BE2C (cell line): ENCODE results near the gene DNAJC13.

Experiments
- DNase-seq: peaks from one replicate; pipeline ENCODE4 v3.0.0-alpha.2; 2020
- H3K27me3 ChIP-seq: fragments of 250-450 bp; sonication (Bioruptor Pico); 2 replicates; pipeline ENCODE4 v1.5.1; 2020; ENCODE audit warnings: mild to moderate bottlenecking
- H3K36me3 ChIP-seq: fragments of 250-450 bp; sonication (Bioruptor Pico); 2 replicates; pipeline ENCODE4 v1.5.1; 2020; ENCODE audit warnings: mild to moderate bottlenecking
- H3K4me1 ChIP-seq: fragments of 250-450 bp; sonication (Bioruptor Pico); 2 replicates; pipeline ENCODE4 v1.5.1; 2020
- H3K4me3 ChIP-seq: 2 replicates; pipeline ENCODE4 v1.5.1; 2011; ENCODE audit warnings: low read depth, low read length
- H3K9me3 ChIP-seq: fragments of 250-450 bp; sonication (Bioruptor Pico); 2 replicates; pipeline ENCODE4 v1.5.1; 2020
- CTCF ChIP-seq: IDR thresholded peaks from 2 replicates; pipeline ENCODE4 v1.5.1; 2012; ENCODE audit warnings: mild to moderate bottlenecking, low read depth, low read length

Gene DNAJC13

GRCh38 chr3:132445817-132446216 lies 28.5 kb downstream of the DNAJC13 start:
- peaks cover 10% of the 10 kb centered on the region for H3K36me3 ChIP-seq
- H3K4me1 ChIP-seq: no peaks in the 10 kb centered on the region
- TF ChIP-seq CTCF: no peak
- no peak overlapping the region for H3K4me3 ChIP-seq
- H3K9me3 ChIP-seq: no peaks in the 10 kb centered on the region
- no peaks in the 10 kb centered on the region for H3K27me3 ChIP-seq
- DNase-seq: no peak

GRCh38 chr3:132448216-132448961 lies 31.1 kb downstream of the DNAJC13 start:
- Histone ChIP-seq H3K36me3 (peaks cover 19% of the 10 kb centered on the region), H3K4me1 (no peaks in the 10 kb centered on the region), H3K27me3 (no peaks in the 10 kb centered on the region), H3K9me3 (no peaks in the 10 kb centered on the region), H3K4me3 (no peak overlapping the region)
- no peak for DNase-seq
- TF ChIP-seq CTCF: no peak

- no peaks in the 10 kb centered on the region for H3K9me3 ChIP-seq
- H3K36me3 ChIP-seq: peaks cover 66% of the 10 kb centered on the region
- no peak for DNase-seq
- no peaks in the 10 kb centered on the region for H3K4me1 ChIP-seq
- TF ChIP-seq CTCF: no peak
- H3K4me3 ChIP-seq: no peak overlapping the region
- H3K27me3 ChIP-seq: no peaks in the 10 kb centered on the region
Observed at GRCh38 chr3:132456136-132456535, 38.8 kb downstream of the DNAJC13 start.

GRCh38 chr3:132456571-132456970 lies 39.3 kb downstream of the DNAJC13 start:
- H3K4me3 ChIP-seq: no peak overlapping the region
- no peaks in the 10 kb centered on the region for H3K9me3 ChIP-seq
- H3K36me3 ChIP-seq: peaks cover 68% of the 10 kb centered on the region
- DNase-seq: no peak
- no peaks in the 10 kb centered on the region for H3K4me1 ChIP-seq
- no peak for TF ChIP-seq CTCF
- H3K27me3 ChIP-seq: no peaks in the 10 kb centered on the region

GRCh38 chr3:132457286-132457685 lies 40.0 kb downstream of the DNAJC13 start:
- TF ChIP-seq CTCF: no peak
- no peak for DNase-seq
- no peak overlapping the region for H3K4me3 ChIP-seq
- H3K4me1 ChIP-seq: no peaks in the 10 kb centered on the region
- no peaks in the 10 kb centered on the region for H3K27me3 ChIP-seq
- no peaks in the 10 kb centered on the region for H3K9me3 ChIP-seq
- H3K36me3 ChIP-seq: peaks cover 66% of the 10 kb centered on the region

GRCh38 chr3:132459551-132459950 lies 42.2 kb downstream of the DNAJC13 start:
- H3K9me3 ChIP-seq: no peaks in the 10 kb centered on the region
- no peak for TF ChIP-seq CTCF
- H3K4me1 ChIP-seq: no peaks in the 10 kb centered on the region
- H3K27me3 ChIP-seq: no peaks in the 10 kb centered on the region
- H3K36me3 ChIP-seq: peaks cover 69% of the 10 kb centered on the region
- no peak overlapping the region for H3K4me3 ChIP-seq
- no peak for DNase-seq
